Activated naive CD8-positive, alpha-beta T cell treated with anti-CD3 and anti-CD28 coated beads for 36 hours (primary cell): ENCODE results near the gene TBX4. TPM values are rescaled to one million over a fixed set of nuclear protein-coding genes. Genes with fewer than 3 reads are reported as not detected.
"Not testable (repeated sequence)": the region's sequence is repeated elsewhere in the genome, so short reads cannot be mapped to it uniquely, and the experiment has no call there.

Experiments used
- DNase-seq: peaks from one replicate; pipeline ENCODE4 v3.0.0; 2021
- H3K27ac Mint-ChIP-seq: one replicate; pipeline ENCODE4 v1.8.0; 2022; ENCODE audit warnings: mild to moderate bottlenecking, moderate library complexity, mixed read lengths
- H3K27me3 Mint-ChIP-seq: one replicate; pipeline ENCODE4 v1.8.0; 2022; ENCODE audit warnings: mild to moderate bottlenecking, mixed read lengths
- H3K36me3 Mint-ChIP-seq: one replicate; pipeline ENCODE4 v1.8.0; 2021; ENCODE audit warnings: mild to moderate bottlenecking, mixed read lengths
- H3K4me1 Mint-ChIP-seq: one replicate; pipeline ENCODE4 v1.8.0; 2021; ENCODE audit warnings: mixed read lengths
- H3K4me3 Mint-ChIP-seq: one replicate; pipeline ENCODE4 v1.8.0; 2022; ENCODE audit warnings: mild to moderate bottlenecking, moderate library complexity, mixed read lengths
- H3K9me3 Mint-ChIP-seq: one replicate; pipeline ENCODE4 v1.8.0; 2022; ENCODE audit warnings: mixed read lengths
- total RNA-seq, 2 experiments: library from RNA; stranded (reverse); gene quantifications; one replicate each; pipeline ENCODE4 v1.2.3, GENCODE V29; 2021

The TBX4 gene
- total RNA-seq, 2 experiments from 2014 or later = not detected

- no peak for DNase-seq
- no peaks in the 10 kb centered on the region for H3K36me3 Mint-ChIP-seq
- H3K4me3 Mint-ChIP-seq = no peak overlapping the region
- H3K27ac Mint-ChIP-seq = no peak overlapping the region
- no peaks in the 10 kb centered on the region for H3K9me3 Mint-ChIP-seq
- H3K27me3 Mint-ChIP-seq = peaks cover 75% of the 10 kb centered on the region
- no peaks in the 10 kb centered on the region for H3K4me1 Mint-ChIP-seq
Measured at GRCh38 chr17:61420745-61421398, 31.4 kb upstream of the TBX4 start.

GRCh38 chr17:61421460-61421859 lies 30.8 kb upstream of the TBX4 start:
- H3K9me3 Mint-ChIP-seq = no peaks in the 10 kb centered on the region
- H3K4me1 Mint-ChIP-seq = no peaks in the 10 kb centered on the region
- peaks cover 75% of the 10 kb centered on the region for H3K27me3 Mint-ChIP-seq
- no peak overlapping the region for H3K27ac Mint-ChIP-seq
- no peak for DNase-seq
- H3K36me3 Mint-ChIP-seq = no peaks in the 10 kb centered on the region
- no peak overlapping the region for H3K4me3 Mint-ChIP-seq

GRCh38 chr17:61422116-61422799 lies 30.0 kb upstream of the TBX4 start:
- Mint-ChIP-seq H3K9me3 (no peaks in the 10 kb centered on the region), H3K4me1 (no peaks in the 10 kb centered on the region), H3K27me3 (peaks cover 68% of the 10 kb centered on the region), H3K36me3 (no peaks in the 10 kb centered on the region), H3K27ac (no peak overlapping the region), H3K4me3 (no peak overlapping the region)
- no peak for DNase-seq

GRCh38 chr17:61422869-61423268 lies 29.4 kb upstream of the TBX4 start:
- H3K27ac Mint-ChIP-seq = no peak overlapping the region
- DNase-seq = no peak
- no peaks in the 10 kb centered on the region for H3K4me1 Mint-ChIP-seq
- H3K9me3 Mint-ChIP-seq = no peaks in the 10 kb centered on the region
- H3K4me3 Mint-ChIP-seq = no peak overlapping the region
- H3K36me3 Mint-ChIP-seq = no peaks in the 10 kb centered on the region
- peaks cover 65% of the 10 kb centered on the region for H3K27me3 Mint-ChIP-seq

- Mint-ChIP-seq H3K4me1 (no peaks in the 10 kb centered on the region), H3K27ac (no peak overlapping the region), H3K9me3 (peaks cover 2% of the 10 kb centered on the region), H3K27me3 (peaks cover 54% of the 10 kb centered on the region), H3K36me3 (no peaks in the 10 kb centered on the region), H3K4me3 (no peak overlapping the region)
- DNase-seq = no peak
Measured at GRCh38 chr17:61423967-61424649, 28.1 kb upstream of the TBX4 start.

GRCh38 chr17:61425682-61426481 lies 26.3 kb upstream of the TBX4 start:
- no peaks in the 10 kb centered on the region for H3K4me1 Mint-ChIP-seq
- H3K4me3 Mint-ChIP-seq = no peak overlapping the region
- DNase-seq = no peak
- H3K9me3 Mint-ChIP-seq = peaks cover 2% of the 10 kb centered on the region
- no peaks in the 10 kb centered on the region for H3K36me3 Mint-ChIP-seq
- no peak overlapping the region for H3K27ac Mint-ChIP-seq
- H3K27me3 Mint-ChIP-seq = peaks cover 41% of the 10 kb centered on the region

GRCh38 chr17:61426482-61427304 lies 25.5 kb upstream of the TBX4 start:
- no peak overlapping the region for H3K27ac Mint-ChIP-seq
- H3K36me3 Mint-ChIP-seq = no peaks in the 10 kb centered on the region
- peaks cover 32% of the 10 kb centered on the region for H3K27me3 Mint-ChIP-seq
- peaks cover 2% of the 10 kb centered on the region for H3K9me3 Mint-ChIP-seq
- no peak for DNase-seq
- no peak overlapping the region for H3K4me3 Mint-ChIP-seq
- H3K4me1 Mint-ChIP-seq = no peaks in the 10 kb centered on the region

GRCh38 chr17:61427567-61427966 lies 24.7 kb upstream of the TBX4 start:
- Mint-ChIP-seq H3K27ac (no peak overlapping the region), H3K4me3 (no peak overlapping the region), H3K9me3 (peaks cover 2% of the 10 kb centered on the region), H3K36me3 (no peaks in the 10 kb centered on the region), H3K4me1 (no peaks in the 10 kb centered on the region), H3K27me3 (peaks cover 24% of the 10 kb centered on the region)
- no peak for DNase-seq

GRCh38 chr17:61429274-61429673 lies 22.9 kb upstream of the TBX4 start:
- no peak overlapping the region for H3K27ac Mint-ChIP-seq
- H3K9me3 Mint-ChIP-seq = peaks cover 2% of the 10 kb centered on the region

GRCh38 chr17:61429831-61430230 lies 22.4 kb upstream of the TBX4 start:
- not testable (repeated sequence) for H3K27ac Mint-ChIP-seq, H3K36me3 Mint-ChIP-seq, H3K4me3 Mint-ChIP-seq, DNase-seq, H3K9me3 Mint-ChIP-seq, H3K4me1 Mint-ChIP-seq
- H3K27me3 Mint-ChIP-seq = peaks cover 23% of the 10 kb centered on the region

More at GRCh38 chr17:61429274-61429673, 22.9 kb upstream of the TBX4 start:
- no peaks in the 10 kb centered on the region for H3K36me3 Mint-ChIP-seq
- H3K4me3 Mint-ChIP-seq = no peak overlapping the region
- no peak for DNase-seq
- peaks cover 20% of the 10 kb centered on the region for H3K27me3 Mint-ChIP-seq
- no peaks in the 10 kb centered on the region for H3K4me1 Mint-ChIP-seq

GRCh38 chr17:61431594-61432311 lies 20.5 kb upstream of the TBX4 start:
- Mint-ChIP-seq H3K27me3 (peaks cover 22% of the 10 kb centered on the region), H3K27ac (no peak overlapping the region), H3K9me3 (peaks cover 8% of the 10 kb centered on the region), H3K4me3 (no peak overlapping the region), H3K36me3 (no peaks in the 10 kb centered on the region), H3K4me1 (no peaks in the 10 kb centered on the region)
- no peak for DNase-seq

GRCh38 chr17:61436273-61436672 lies 15.9 kb upstream of the TBX4 start:
- Mint-ChIP-seq H3K9me3 (peaks cover 23% of the 10 kb centered on the region), H3K36me3 (peaks cover 2% of the 10 kb centered on the region), H3K4me1 (peaks cover 3% of the 10 kb centered on the region), H3K27me3 (peaks cover 51% of the 10 kb centered on the region), H3K27ac (no peak overlapping the region), H3K4me3 (no peak overlapping the region)
- no peak for DNase-seq

GRCh38 chr17:61436995-61437704 lies 15.1 kb upstream of the TBX4 start:
- Mint-ChIP-seq H3K36me3 (peaks cover 2% of the 10 kb centered on the region), H3K9me3 (peaks cover 23% of the 10 kb centered on the region), H3K4me1 (peaks cover 3% of the 10 kb centered on the region), H3K4me3 (no peak overlapping the region), H3K27me3 (peaks cover 51% of the 10 kb centered on the region), H3K27ac (no peak overlapping the region)
- DNase-seq = no peak
